Measurements from ENCODE around the gene CRYBG1.
"Not testable (repeated sequence)": the region's sequence is repeated elsewhere in the genome, so short reads cannot be mapped to it uniquely, and the experiment has no call there.

The CRYBG1 gene

GRCh38 chr6:106548926-106549455 is 188.5 kb downstream of the CRYBG1 start:
- not testable (repeated sequence) for DNase-seq (ENCODE audit: low read depth)

- no peak for DNase-seq (ENCODE audit: low read depth)
Observed at GRCh38 chr6:106549521-106549920, 189.0 kb downstream of the CRYBG1 start.

DNA sequence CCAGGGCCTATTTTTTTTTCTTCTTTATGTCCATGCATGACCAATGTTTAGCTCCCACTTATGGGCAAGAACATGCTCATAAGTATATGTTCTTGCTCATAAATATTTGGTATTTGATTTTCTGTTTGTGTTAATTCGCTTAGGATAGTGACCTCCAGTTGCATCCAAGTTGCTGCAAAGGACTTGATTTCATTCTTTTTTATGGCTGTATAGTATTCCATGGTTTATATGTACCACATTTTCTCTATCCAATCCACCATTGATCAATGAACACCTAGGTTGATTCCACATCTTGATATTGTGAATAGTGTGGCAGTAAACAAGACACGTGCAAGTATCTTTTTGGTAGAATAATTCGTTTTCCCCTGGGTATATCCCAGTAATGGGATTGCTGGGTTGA is 190.6 kb downstream of the CRYBG1 start:
- no peak for DNase-seq (ENCODE audit: low read depth)

DNA sequence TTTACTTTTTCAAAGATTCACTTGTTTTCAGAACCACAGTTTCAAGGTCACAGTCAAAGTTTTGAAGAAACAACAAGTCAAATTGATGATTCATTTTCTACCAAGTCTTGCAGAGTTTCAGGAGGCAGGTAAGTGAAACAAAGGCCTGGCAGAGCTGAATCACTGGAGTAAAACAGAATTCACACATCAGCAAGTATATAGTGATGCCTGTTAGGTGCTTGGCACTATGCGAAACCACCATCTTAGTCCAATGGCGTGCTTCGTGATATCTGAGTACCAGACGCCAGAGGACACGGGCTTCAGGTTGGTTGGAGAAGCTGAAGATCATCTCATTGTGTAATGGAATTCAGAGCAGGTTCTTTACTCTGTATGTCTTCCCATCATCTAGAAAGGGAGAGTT is 192.9 kb downstream of the CRYBG1 start:
- DNase-seq (ENCODE audit: low read depth): no peak

- DNase-seq (ENCODE audit: low read depth): no peak
Observed at GRCh38 chr6:106555767-106556166, 195.2 kb downstream of the CRYBG1 start.

GRCh38 chr6:106556368-106556960 is 195.9 kb downstream of the CRYBG1 start:
- DNase-seq (ENCODE audit: low read depth): no peak

DNA sequence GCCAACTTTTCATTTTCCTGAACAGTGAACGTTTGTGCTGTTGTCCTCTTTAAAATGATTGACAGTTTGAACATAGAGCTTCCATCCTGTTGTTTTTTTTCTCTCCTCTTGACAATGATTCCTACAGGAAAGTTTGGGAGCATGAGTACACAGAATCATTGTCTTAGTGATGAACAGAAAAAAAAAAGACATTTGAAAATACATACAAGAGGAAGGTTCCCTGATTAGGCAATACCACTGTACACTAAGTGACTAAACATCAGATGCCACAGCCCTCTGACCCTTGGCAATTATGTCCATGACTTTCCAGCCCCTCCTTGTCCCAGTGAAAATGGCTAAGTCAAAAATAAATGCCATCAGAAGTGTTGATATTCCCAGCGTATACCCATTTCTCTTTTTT is 197.3 kb downstream of the CRYBG1 start:
- DNase-seq (ENCODE audit: low read depth): no peak

DNA sequence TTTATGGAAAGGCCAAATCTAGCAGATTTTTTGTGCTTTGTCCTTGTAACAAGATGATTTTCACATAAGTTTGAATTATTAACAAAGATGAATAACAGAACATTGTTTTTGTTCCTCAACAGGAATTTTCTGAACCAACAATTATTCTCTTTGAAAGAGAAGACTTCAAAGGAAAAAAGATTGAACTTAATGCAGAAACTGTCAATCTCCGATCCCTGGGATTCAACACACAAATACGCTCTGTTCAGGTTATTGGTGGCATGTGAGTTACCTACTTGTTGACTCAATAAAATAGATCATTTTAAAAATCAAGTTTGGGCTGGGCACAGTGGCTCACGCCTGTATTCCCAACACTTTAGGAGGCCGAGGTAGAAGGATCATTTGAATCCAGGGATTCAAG is 197.8 kb downstream of the CRYBG1 start:
- no peak for DNase-seq (ENCODE audit: low read depth)

DNA sequence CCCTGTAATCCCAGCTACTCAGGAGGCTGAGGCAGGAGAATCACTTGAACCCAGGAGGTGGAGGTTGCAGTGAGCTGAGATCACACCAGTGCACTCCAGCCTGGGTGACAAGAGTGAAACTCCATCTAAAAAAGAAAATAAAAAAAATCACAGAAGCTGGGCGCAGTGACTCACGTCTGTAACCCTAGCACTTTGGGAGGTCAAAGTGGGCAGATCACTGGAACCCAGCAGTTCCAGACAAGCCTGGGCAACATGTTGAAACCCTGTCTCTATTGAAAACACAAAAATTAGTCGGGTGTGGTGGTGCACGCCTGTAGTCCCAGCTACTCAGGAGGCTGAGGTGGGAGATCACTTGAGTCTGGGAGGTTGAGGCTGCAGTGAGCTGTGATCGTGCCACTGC is 199.1 kb downstream of the CRYBG1 start:
- not testable (repeated sequence) for DNase-seq (ENCODE audit: low read depth)

DNA sequence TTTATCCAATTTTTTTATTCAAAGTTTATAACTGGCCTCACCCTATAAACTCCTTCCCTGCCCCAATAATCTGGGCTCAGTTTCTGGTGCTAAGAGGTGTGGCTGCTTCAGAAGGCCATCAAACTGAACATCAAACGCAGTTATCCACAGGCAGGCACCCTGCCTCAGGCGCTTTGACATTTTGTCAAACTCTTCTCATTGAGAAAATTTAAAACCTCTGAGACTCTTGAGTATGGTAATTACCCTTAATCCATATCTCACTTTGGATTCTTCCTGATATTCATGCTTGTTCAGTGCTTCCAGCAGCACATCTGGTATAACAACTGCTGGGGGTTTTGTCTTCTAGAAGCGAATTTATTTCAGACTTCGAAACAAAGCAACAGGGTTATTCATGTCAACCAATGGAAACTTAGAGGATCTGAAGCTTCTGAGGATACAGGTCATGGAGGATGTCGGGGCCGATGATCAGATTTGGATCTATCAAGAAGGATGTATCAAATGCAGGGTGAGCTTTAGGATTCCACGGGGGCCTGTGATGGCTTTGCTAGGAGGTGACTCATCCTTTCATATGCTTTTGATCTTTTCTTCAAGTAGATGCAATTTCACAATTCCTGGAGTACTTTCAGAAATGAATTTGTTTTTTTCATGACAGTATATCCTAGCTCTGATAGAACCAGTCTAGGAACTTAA is 200.6 kb downstream of the CRYBG1 start:
- no peak for DNase-seq (ENCODE audit: low read depth)

- no peak for DNase-seq (ENCODE audit: low read depth)
Observed at GRCh38 chr6:106561686-106562405, 201.3 kb downstream of the CRYBG1 start.

DNA sequence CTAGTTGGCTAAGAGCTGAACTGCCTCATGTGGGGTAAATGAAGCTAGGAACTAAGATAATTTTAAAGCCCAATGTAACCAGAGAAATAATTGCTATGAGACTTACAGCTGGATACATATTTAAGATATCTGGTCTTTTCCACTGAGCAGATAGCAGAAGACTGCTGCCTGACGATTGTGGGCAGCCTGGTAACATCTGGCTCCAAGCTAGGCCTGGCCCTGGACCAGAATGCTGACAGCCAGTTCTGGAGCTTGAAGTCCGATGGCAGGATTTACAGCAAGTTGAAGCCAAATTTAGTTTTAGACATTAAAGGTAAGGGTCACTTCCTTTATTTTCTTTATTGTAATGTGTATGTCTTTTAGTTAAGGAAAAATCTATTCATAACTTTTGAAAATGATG is 203.1 kb downstream of the CRYBG1 start:
- DNase-seq (ENCODE audit: low read depth): no peak

- no peak for DNase-seq (ENCODE audit: low read depth)
Observed at GRCh38 chr6:106564476-106564875, 204.0 kb downstream of the CRYBG1 start.

GRCh38 chr6:106568530-106568929 is 208.0 kb downstream of the CRYBG1 start:
- DNase-seq (ENCODE audit: low read depth): no peak

DNA sequence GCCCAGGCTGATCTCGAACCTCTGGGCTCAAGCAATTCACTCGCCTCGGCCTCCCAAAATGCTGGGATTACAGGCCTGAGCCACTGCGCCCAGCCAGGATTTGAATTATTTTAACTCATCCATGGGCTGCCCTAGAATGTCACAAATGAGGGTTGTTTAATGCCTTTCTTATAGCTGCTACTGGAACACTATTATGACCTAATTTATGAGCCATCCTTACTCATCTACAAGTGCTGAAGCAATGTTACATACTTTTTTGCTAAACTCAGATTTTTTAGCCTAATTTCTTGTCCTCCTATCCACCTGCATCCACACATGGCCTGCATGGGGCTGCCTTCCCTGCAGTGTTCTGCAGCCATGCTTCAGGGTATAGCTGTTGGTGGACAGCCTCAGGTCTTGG is 208.9 kb downstream of the CRYBG1 start:
- DNase-seq (ENCODE audit: low read depth): no peak

DNA sequence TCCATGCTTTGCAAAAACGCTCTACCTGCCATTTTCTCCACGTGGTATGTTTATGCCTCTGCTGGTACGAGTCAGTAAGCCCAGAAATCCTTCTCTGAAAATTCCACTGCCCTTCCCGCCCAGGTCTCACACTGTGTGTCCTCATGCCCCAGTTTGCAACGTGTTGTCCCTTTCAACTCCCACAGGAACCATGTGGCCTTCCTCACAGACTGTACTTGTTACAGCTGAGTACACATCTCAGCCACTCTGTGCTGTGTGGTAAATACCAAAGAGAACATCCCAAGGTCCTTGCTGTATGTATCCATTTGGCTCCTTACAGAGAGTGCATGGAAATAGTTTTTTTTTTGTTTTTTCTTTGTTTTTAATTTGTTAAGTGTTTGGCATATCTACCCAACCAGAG is 211.9 kb downstream of the CRYBG1 start:
- no peak for DNase-seq (ENCODE audit: low read depth)

GRCh38 chr6:106572875-106573585 is 212.5 kb downstream of the CRYBG1 start:
- DNase-seq (ENCODE audit: low read depth): no peak

DNA sequence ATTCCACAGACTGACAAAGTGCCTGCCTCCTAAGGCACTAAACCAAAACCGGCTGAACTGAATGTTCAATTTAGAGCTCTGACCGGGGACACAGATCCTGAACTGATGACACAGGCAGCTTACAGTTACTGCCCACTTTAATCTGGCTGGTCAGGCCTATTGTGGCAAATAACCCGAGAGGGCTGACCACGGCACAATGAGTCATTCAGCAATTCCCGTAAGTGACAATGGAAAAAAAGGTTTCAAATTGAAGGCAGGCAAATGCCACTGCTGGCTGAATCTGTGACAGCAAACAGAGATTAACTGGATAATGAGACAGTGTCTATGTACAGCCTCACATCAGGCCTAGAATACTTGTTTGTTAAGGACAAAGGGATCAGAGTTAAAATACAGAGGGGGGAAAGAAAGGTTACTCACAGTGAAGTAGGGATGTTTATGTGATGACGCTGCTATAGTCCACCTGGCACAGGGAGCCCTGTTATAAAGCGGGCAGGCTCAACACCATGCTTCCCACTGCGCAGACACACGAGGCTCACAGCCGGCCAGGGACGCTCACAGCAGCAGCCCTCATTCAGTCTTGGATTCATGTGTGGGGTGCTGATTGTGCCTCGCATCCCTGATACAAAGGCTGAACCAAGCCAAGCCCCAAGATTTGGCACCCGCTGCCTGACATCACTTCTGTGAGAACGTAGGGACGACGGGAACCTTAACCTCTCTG is 214.4 kb downstream of the CRYBG1 start:
- DNase-seq (ENCODE audit: low read depth): no peak

GRCh38 chr6:106579281-106579680 is 218.8 kb downstream of the CRYBG1 start:
- no peak for DNase-seq (ENCODE audit: low read depth)

DNA sequence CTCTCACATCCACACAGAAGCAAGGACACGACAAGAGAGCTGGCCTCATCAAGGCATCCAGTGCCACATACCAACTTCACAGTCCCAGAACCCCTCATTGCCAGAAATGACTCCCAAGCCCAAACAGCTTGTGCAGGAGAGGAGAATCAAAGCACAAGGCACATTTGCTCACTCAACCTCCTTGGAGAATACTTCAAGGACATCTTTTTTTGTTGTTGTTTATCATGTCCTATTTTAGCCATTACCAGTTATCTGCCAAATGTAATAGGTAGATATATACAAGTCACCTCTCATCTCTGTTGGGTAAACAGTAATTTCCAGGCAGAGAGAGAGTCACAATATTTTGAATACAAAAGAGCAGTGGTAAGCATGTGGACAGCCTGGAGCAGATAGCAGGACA is 221.0 kb downstream of the CRYBG1 start:
- no peak for DNase-seq (ENCODE audit: low read depth)

GRCh38 chr6:106586815-106587415 is 226.4 kb downstream of the CRYBG1 start:
- DNase-seq (ENCODE audit: low read depth): no peak

Data from activated T-helper 1 cell treated with Interleukin-2 at 50 U/mL for 16 hours (primary cell).